Thyroid gland (tissue), 4 donors: ENCODE measurements around the gene NDUFS6.

Experiments used
- POLR2A ChIP-seq, 2 donors: fragments of 450-650 bp; IDR thresholded peaks; one replicate each; pipeline ENCODE4 v1.6.1; 2017; ENCODE audit warnings: antibody characterized with exemption in 2 of 2, mild to moderate bottlenecking in 2 of 2, moderate library complexity in 1 of 2
- TF ChIP-seq, protein P1 (sequence below), 6 experiments: fragments of 200-600 bp in 3 of 6; fragments of 450-650 bp in 3 of 6; sonication (generic) in 3 of 6; IDR thresholded peaks; one replicate each; pipeline ENCODE4 v1.5.1; 2016 to 2019; ENCODE audit warnings: antibody characterized with exemption in 6 of 6, mild to moderate bottlenecking in 2 of 6, inconsistent platforms in 1 of 6, moderate library complexity in 1 of 6

GRCh38 chr5:1807451-1808185 lies 6.4 kb downstream of the NDUFS6 start:
- TF ChIP-seq POLR2A (IDR thresholded peaks at IDR 0.05), result no peak
- TF ChIP-seq, protein P1, sequence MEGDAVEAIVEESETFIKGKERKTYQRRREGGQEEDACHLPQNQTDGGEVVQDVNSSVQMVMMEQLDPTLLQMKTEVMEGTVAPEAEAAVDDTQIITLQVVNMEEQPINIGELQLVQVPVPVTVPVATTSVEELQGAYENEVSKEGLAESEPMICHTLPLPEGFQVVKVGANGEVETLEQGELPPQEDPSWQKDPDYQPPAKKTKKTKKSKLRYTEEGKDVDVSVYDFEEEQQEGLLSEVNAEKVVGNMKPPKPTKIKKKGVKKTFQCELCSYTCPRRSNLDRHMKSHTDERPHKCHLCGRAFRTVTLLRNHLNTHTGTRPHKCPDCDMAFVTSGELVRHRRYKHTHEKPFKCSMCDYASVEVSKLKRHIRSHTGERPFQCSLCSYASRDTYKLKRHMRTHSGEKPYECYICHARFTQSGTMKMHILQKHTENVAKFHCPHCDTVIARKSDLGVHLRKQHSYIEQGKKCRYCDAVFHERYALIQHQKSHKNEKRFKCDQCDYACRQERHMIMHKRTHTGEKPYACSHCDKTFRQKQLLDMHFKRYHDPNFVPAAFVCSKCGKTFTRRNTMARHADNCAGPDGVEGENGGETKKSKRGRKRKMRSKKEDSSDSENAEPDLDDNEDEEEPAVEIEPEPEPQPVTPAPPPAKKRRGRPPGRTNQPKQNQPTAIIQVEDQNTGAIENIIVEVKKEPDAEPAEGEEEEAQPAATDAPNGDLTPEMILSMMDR (IDR thresholded peaks at IDR 0.05), result no peak
